Measurements from ENCODE around the gene AIM2. TPM values are rescaled to one million over a fixed set of nuclear protein-coding genes. Genes with fewer than 3 reads are reported as not detected.

Gene AIM2
- total RNA-seq, 1 experiment from 2014 or later, result 1.1 TPM

GRCh38 chr1:159090286-159091179, 14.0 kb upstream of the AIM2 start:
- no peak for ATAC-seq

More at GRCh38 chr1:159090286-159091179, 14.0 kb upstream of the AIM2 start:
- no peaks in the 10 kb centered on the region for H3K4me1 Mint-ChIP-seq
- no peaks in the 10 kb centered on the region for H3K36me3 Mint-ChIP-seq
- H3K4me3 Mint-ChIP-seq, result no peak overlapping the region
- TF ChIP-seq GTF2I (CRISPR knock-in tag; conservative IDR thresholded peaks at IDR 0.05) (no peak), E2F4 (CRISPR knock-in tag; IDR thresholded peaks at IDR 0.05; ENCODE audit: borderline replicate concordance, low read depth) (no peak), ZMAT4 (CRISPR knock-in tag; IDR thresholded peaks at IDR 0.05) (no peak), GRHL2 (CRISPR knock-in tag; IDR thresholded peaks at IDR 0.05; ENCODE audit: insufficient replicate concordance, severe bottlenecking) (no peak), ZNF232 (CRISPR knock-in tag; IDR thresholded peaks at IDR 0.05) (no peak), RELA (CRISPR knock-in tag; IDR thresholded peaks at IDR 0.05; ENCODE audit: borderline replicate concordance) (no peak), CTCF (IDR thresholded peaks at IDR 0.05) (no peak), NFATC4 (CRISPR knock-in tag; IDR thresholded peaks at IDR 0.05) (no peak), KAT7 (CRISPR knock-in tag; IDR thresholded peaks at IDR 0.05; ENCODE audit: borderline replicate concordance) (no peak), ARID4B (CRISPR knock-in tag; IDR thresholded peaks at IDR 0.05; ENCODE audit: borderline replicate concordance) (no peak), SMAD3 (CRISPR knock-in tag; IDR thresholded peaks at IDR 0.05; ENCODE audit: borderline replicate concordance) (no peak), JUN (CRISPR knock-in tag; IDR thresholded peaks at IDR 0.05) (no peak), SOX15 (CRISPR knock-in tag; IDR thresholded peaks at IDR 0.05) (no peak), E2F1 (CRISPR knock-in tag; IDR thresholded peaks at IDR 0.05) (no peak), ZBTB43 (CRISPR knock-in tag; IDR thresholded peaks at IDR 0.05) (no peak), CDX4 (CRISPR knock-in tag; IDR thresholded peaks at IDR 0.05; ENCODE audit: borderline replicate concordance) (no peak), ZNF396 (CRISPR knock-in tag; IDR thresholded peaks at IDR 0.05; ENCODE audit: borderline replicate concordance) (no peak)
- no peak overlapping the region for H3K27ac Mint-ChIP-seq
- no peak for DNase-seq (ENCODE audit: low spot score)
- POLR2A ChIA-PET, result no interaction called here
- H3K27me3 Mint-ChIP-seq (ENCODE audit: low read depth), result no peaks in the 10 kb centered on the region
- CTCF ChIA-PET, result interaction anchor here (1.7 kb wide), 1 partner anchor 42 kb away, joined by 7 read pairs; no protein-coding TSS in a partner anchor
- no peaks in the 10 kb centered on the region for H3K9me3 Mint-ChIP-seq

Data from WTC11 (cell line).